CD14-positive monocyte (primary cell): Measurements from ENCODE around the gene FKBP4. TPM values are rescaled to one million over a fixed set of nuclear protein-coding genes. Genes with fewer than 3 reads are reported as not detected.

Experiments used
- DNase-seq, 3 donors: peaks; one replicate each; pipeline ENCODE4 v3.0.0-alpha.2; 2011 to 2022
- H2AFZ ChIP-seq: 2 replicates; pipeline ENCODE4 v1.6.0; 2012; ENCODE audit warnings: mild to moderate bottlenecking, low read depth, low read length, inconsistent platforms; ENCODE audit not compliant: insufficient read depth, poor library complexity, severe bottlenecking
- H3K27ac ChIP-seq, 2 donors: 1 replicate in 1 of 2; 2 replicates in 1 of 2; pipeline ENCODE4 v1.5.1; 2012 to 2013; ENCODE audit warnings: low read length in 2 of 2, control low read depth in 1 of 2, inconsistent platforms in 1 of 2, low read depth in 1 of 2, mild to moderate bottlenecking in 1 of 2
- H3K27me3 ChIP-seq, 2 donors: one replicate each; pipeline versions ENCODE4 v1.6.0 to v1.6.1; 2011 to 2013; ENCODE audit warnings: low read length in 2 of 2; ENCODE audit not compliant: control insufficient read depth in 2 of 2, insufficient read depth in 2 of 2
- H3K36me3 ChIP-seq, 2 donors: replicated peaks in 1 of 2; 1 replicate in 1 of 2; 2 replicates in 1 of 2; pipeline versions ENCODE4 v1.5.1 to v1.6.1; 2012 to 2013; ENCODE audit warnings: low read length in 2 of 2, control low read depth in 1 of 2, inconsistent platforms in 1 of 2, mild to moderate bottlenecking in 1 of 2; ENCODE audit not compliant: insufficient read depth in 2 of 2, control insufficient read depth in 1 of 2
- H3K4me1 ChIP-seq, 2 donors: 1 replicate in 1 of 2; 2 replicates in 1 of 2; pipeline versions ENCODE4 v1.5.1 to v1.6.1; 2012 to 2013; ENCODE audit warnings: low read length in 2 of 2, control low read depth in 1 of 2, inconsistent platforms in 1 of 2, mild to moderate bottlenecking in 1 of 2, moderate library complexity in 1 of 2; ENCODE audit not compliant: insufficient read depth in 2 of 2, control insufficient read depth in 1 of 2
- H3K4me2 ChIP-seq: replicated peaks from 2 replicates; pipeline ENCODE3; 2012; ENCODE audit warnings: low read length, moderate library complexity, mild to moderate bottlenecking; ENCODE audit not compliant: poor library complexity, severe bottlenecking; ENCODE audit errors: extremely low read depth
- H3K4me3 ChIP-seq, 3 experiments: fragments of 200-600 bp in 1 of 3; sonication (generic) in 1 of 3; replicated peaks in 1 of 3; 1 replicate in 2 of 3; 2 replicates in 1 of 3; pipeline ENCODE4 v1.5.1; 2011 to 2013; ENCODE audit warnings: low read length in 3 of 3, mild to moderate bottlenecking in 3 of 3, control low read depth in 2 of 3, low read depth in 2 of 3, inconsistent platforms in 1 of 3, moderate library complexity in 1 of 3
- H3K79me2 ChIP-seq: 2 replicates; pipeline ENCODE4 v1.6.0; 2012; ENCODE audit warnings: mild to moderate bottlenecking, control low read depth, inconsistent platforms, low read length, moderate library complexity; ENCODE audit not compliant: insufficient read depth
- H3K9ac ChIP-seq: 2 replicates; pipeline ENCODE4 v1.6.0; 2017; ENCODE audit warnings: low read length, mild to moderate bottlenecking; ENCODE audit not compliant: insufficient read depth, poor library complexity, severe bottlenecking
- H3K9me3 ChIP-seq, 2 donors: replicated peaks in 1 of 2; 1 replicate in 1 of 2; 2 replicates in 1 of 2; pipeline versions ENCODE4 v1.5.1 to v1.6.1; 2012 to 2013; ENCODE audit warnings: low read length in 2 of 2, control low read depth in 1 of 2; ENCODE audit not compliant: control insufficient read depth in 1 of 2, insufficient read depth in 1 of 2
- H4K20me1 ChIP-seq: 2 replicates; pipeline ENCODE4 v1.6.0; 2012; ENCODE audit warnings: mild to moderate bottlenecking, low read length, control low read depth, moderate library complexity; ENCODE audit not compliant: insufficient read depth
- H3K27ac Mint-ChIP-seq, 7 donors: one replicate each; pipeline ENCODE4 v1.8.0; 2020; ENCODE audit warnings: mild to moderate bottlenecking in 7 of 7, mixed read lengths in 7 of 7, moderate library complexity in 6 of 7, inconsistent platforms in 2 of 7
- H3K27me3 Mint-ChIP-seq, 3 donors: one replicate each; pipeline ENCODE4 v1.8.0; 2021 to 2022; ENCODE audit warnings: low read depth in 3 of 3, mild to moderate bottlenecking in 3 of 3, mixed read lengths in 3 of 3, moderate library complexity in 3 of 3, inconsistent platforms in 1 of 3
- H3K36me3 Mint-ChIP-seq, 2 donors: one replicate each; pipeline ENCODE4 v1.8.0; 2020; ENCODE audit warnings: mixed read lengths in 2 of 2, inconsistent platforms in 1 of 2, mild to moderate bottlenecking in 1 of 2
- H3K4me1 Mint-ChIP-seq: one replicate; pipeline ENCODE4 v1.8.0; 2020; ENCODE audit warnings: mild to moderate bottlenecking, mixed read lengths
- H3K4me3 Mint-ChIP-seq, 2 donors: one replicate each; pipeline ENCODE4 v1.8.0; 2020; ENCODE audit warnings: mild to moderate bottlenecking in 2 of 2, mixed read lengths in 2 of 2, moderate library complexity in 1 of 2
- H3K9me3 Mint-ChIP-seq, 7 donors: one replicate each; pipeline ENCODE4 v1.8.0; 2020 to 2022; ENCODE audit warnings: mixed read lengths in 7 of 7, mild to moderate bottlenecking in 6 of 7, moderate library complexity in 6 of 7, inconsistent platforms in 2 of 7
- WGBS: methylation state at CpG from one replicate; pipeline ENCODE4 v1.1.5; 2013; ENCODE audit warnings: missing lambda C conversion rate; ENCODE audit not compliant: insufficient coverage; 5-methylcytosine and 5-hydroxymethylcytosine counted together
- intact Hi-C, 2 donors: fragments of 100-400 bp; cut with micrococcal nuclease; formaldehyde crosslinking; loops; one replicate each; pipeline versions ENCODE4 v1.15.0 to v1.15.1; 2023
- polyA plus RNA-seq, 3 donors: library from polyadenylated mRNA; depleted of rRNA in 1 of 3; unstranded in 2 of 3; stranded (reverse) in 1 of 3; fragments of 300-500 nt in 2 of 3; fragments of >200 nt in 1 of 3; fragmentation: Illumina TruSeq in 2 of 3; gene quantifications; 1 replicate in 2 of 3; 2 replicates in 1 of 3; pipeline ENCODE4 v1.2.3, GENCODE V29; 2012 to 2021
- TF ChIP-seq, protein P1 (sequence below): fragments of 200-600 bp; IDR thresholded peaks from one replicate; pipeline ENCODE4 v1.8.0; 2022; ENCODE audit warnings: antibody characterized with exemption, mild to moderate bottlenecking

The FKBP4 gene
- polyA plus RNA-seq, 3 donors = 19.3 to 22.1 (median 20.1) TPM

- H3K79me2 ChIP-seq = peaks cover 31% of the 10 kb centered on the region
- Mint-ChIP-seq H3K27me3 (no peaks in the 10 kb centered on the region), H3K9me3 (no peaks in the 10 kb centered on the region), H3K4me1 (peaks cover 21% of the 10 kb centered on the region), H3K36me3 (peaks cover 5 to 13% of the 10 kb centered on the region in 2 donors), H3K4me3 (peak overlapping the region in 1 of 2 donors; percentile 99), H3K27ac (peak overlapping the region in 3 of 7 donors; percentile 42 to 100 (median 99))
- no CpG with 5 or more reads among the region's 5 CpGs for WGBS
- H3K9ac ChIP-seq = no peak overlapping the region
- H3K9me3 ChIP-seq = no peaks in the 10 kb centered on the region
- H3K4me1 ChIP-seq = peaks cover 13 to 19% of the 10 kb centered on the region in 2 donors
- H3K36me3 ChIP-seq = peaks cover under 1 to 16% of the 10 kb centered on the region in 2 donors
- DNase-seq = no peak
- TF ChIP-seq, protein P1, sequence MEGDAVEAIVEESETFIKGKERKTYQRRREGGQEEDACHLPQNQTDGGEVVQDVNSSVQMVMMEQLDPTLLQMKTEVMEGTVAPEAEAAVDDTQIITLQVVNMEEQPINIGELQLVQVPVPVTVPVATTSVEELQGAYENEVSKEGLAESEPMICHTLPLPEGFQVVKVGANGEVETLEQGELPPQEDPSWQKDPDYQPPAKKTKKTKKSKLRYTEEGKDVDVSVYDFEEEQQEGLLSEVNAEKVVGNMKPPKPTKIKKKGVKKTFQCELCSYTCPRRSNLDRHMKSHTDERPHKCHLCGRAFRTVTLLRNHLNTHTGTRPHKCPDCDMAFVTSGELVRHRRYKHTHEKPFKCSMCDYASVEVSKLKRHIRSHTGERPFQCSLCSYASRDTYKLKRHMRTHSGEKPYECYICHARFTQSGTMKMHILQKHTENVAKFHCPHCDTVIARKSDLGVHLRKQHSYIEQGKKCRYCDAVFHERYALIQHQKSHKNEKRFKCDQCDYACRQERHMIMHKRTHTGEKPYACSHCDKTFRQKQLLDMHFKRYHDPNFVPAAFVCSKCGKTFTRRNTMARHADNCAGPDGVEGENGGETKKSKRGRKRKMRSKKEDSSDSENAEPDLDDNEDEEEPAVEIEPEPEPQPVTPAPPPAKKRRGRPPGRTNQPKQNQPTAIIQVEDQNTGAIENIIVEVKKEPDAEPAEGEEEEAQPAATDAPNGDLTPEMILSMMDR = no peak
- peak overlapping the region; percentile 85 for H2AFZ ChIP-seq
- no peaks in the 10 kb centered on the region for H3K27me3 ChIP-seq
- H3K27ac ChIP-seq = peak overlapping the region in 1 of 2 donors; percentile 93
- intact Hi-C loops = loop anchor here (2.0 to 5.0 kb wide), 2 partner anchors 17 to 66 kb away; partner anchors contain the start of genes FOXM1 (in 2 of the 2), RHNO1 (in 2 of the 2) and FKBP4 (in 1 of the 2)
- H4K20me1 ChIP-seq = peaks cover 14% of the 10 kb centered on the region
- H3K4me3 ChIP-seq = peak overlapping the region; percentile 41 to 81 (median 57)
- H3K4me2 ChIP-seq = peak overlapping the region; percentile 99
Observed at GRCh38 chr12:2811801-2812200, 17.0 kb downstream of the FKBP4 start.

DNA sequence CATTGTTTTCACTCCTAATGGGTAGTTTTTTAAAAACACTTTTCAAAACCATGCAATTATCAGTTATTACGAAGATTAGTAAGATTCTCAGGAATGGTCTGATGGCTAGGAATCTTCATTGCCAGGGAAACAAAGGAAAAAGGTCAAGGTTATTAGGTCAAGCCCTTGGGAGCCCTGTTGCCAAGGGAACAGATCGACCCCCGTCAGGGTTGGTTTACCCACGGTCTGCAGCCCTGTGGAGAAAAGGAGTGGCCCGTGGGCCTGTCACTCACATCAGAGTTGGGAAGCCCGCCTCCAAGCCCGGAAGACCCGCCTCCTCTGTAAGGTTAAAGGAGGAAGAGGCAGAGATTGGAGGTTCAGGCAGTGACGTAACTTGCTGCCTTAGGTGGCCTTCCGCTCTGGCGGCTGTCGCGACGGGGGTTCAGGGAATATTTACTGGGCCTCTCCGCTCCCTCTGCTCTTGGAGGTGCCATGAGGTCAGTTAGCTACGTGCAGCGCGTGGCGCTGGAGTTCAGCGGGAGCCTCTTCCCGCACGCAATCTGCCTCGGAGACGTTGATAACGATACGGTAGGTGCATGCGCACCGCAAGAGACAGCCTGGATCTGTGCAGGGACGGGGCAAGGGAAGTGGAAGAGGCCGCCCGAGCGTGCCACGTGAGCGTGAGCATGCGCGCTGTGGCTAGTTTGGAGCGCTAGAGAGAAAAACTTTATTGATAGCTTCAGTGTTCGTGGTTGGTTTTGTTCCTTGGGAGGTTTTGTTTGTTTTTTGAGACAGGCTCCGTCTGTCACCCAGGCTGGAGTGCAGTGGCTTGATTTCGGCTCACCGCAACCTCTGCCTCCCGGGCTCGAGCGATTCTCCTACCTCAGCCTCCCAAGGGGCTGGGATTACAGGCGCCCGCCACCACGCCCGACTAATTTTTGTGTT lies 17.8 kb downstream of the FKBP4 start, which contains the start of gene ITFG2:
TSS of gene ITFG2 (plus strand) at position 379 of the 924 bp plus-strand sequence. CDS start at position 472, 93 bp downstream.
- Histone ChIP-seq H3K79me2 (peaks cover 31% of the 10 kb centered on the region), H4K20me1 (peaks cover 18% of the 10 kb centered on the region), H3K4me3 (peak within 1 kb of the TSS; percentile 41 to 81 (median 57)), H3K27ac (peak within 1 kb of the TSS; percentile 83 to 93), H3K4me1 (peaks cover 13 to 19% of the 10 kb centered on the region in 2 donors), H3K27me3 (no peaks in the 10 kb centered on the region), H2AFZ (peak within 1 kb of the TSS; percentile 85), H3K9ac (peak within 1 kb of the TSS; percentile 81), H3K36me3 (peaks cover 8 to 24% of the 10 kb centered on the region in 2 donors), H3K9me3 (no peaks in the 10 kb centered on the region), H3K4me2 (peak within 1 kb of the TSS; percentile 99)
- Mint-ChIP-seq H3K27me3 (no peaks in the 10 kb centered on the region), H3K36me3 (peaks cover 10 to 21% of the 10 kb centered on the region in 2 donors), H3K4me1 (peaks cover 18% of the 10 kb centered on the region), H3K27ac (peak within 1 kb of the TSS; percentile 99 to 100 (median 100)), H3K9me3 (no peaks in the 10 kb centered on the region), H3K4me3 (peak within 1 kb of the TSS; percentile 96 to 99)
- peak; percentile 95 to 97 (median 96) for DNase-seq
- intact Hi-C loops = loop anchor here (2.0 to 5.0 kb wide), 2 partner anchors 18 to 65 kb away; partner anchors contain the start of genes FOXM1 (in 2 of the 2), RHNO1 (in 2 of the 2) and FKBP4 (in 1 of the 2)
- WGBS = 0% methylated on average over 37 of the region's 48 CpGs
- TF ChIP-seq, protein P1 = no peak
